HG02623 (cell line): Measurements from ENCODE around the gene ACTR3.
A peak's percentile ranks its signal among the peaks of the same experiment; 100 is the strongest.

Experiments
- ATAC-seq: cut with Tn5 transposase; IDR thresholded peaks from one replicate; pipeline ENCODE4 v1.9.1; 2021; ENCODE audit warnings: moderate library complexity; ENCODE audit not compliant: unreplicated experiment

Gene ACTR3

GRCh38 chr2:113963965-113964364, 74.1 kb downstream of the ACTR3 start:
- no peak for ATAC-seq

GRCh38 chr2:113964436-113964835, 74.5 kb downstream of the ACTR3 start:
- no peak for ATAC-seq

GRCh38 chr2:113965228-113965627, 75.3 kb downstream of the ACTR3 start:
- ATAC-seq: no peak

GRCh38 chr2:113965644-113966043, 75.8 kb downstream of the ACTR3 start:
- ATAC-seq: peak; percentile 76

GRCh38 chr2:113966171-113966570, 76.3 kb downstream of the ACTR3 start:
- ATAC-seq: no peak

GRCh38 chr2:113966832-113967231, 76.9 kb downstream of the ACTR3 start:
- ATAC-seq: peak; percentile 40

- no peak for ATAC-seq
Measured at GRCh38 chr2:113967272-113967671, 77.4 kb downstream of the ACTR3 start.

- ATAC-seq: no peak
Measured at GRCh38 chr2:113972766-113973165, 82.9 kb downstream of the ACTR3 start.

- no peak for ATAC-seq
Measured at GRCh38 chr2:113973810-113974209, 83.9 kb downstream of the ACTR3 start.

- no peak for ATAC-seq
Measured at GRCh38 chr2:113974727-113975126, 84.8 kb downstream of the ACTR3 start.

GRCh38 chr2:113976277-113976928, 86.5 kb downstream of the ACTR3 start:
- no peak for ATAC-seq

- no peak for ATAC-seq
Measured at GRCh38 chr2:113977060-113977659, 87.3 kb downstream of the ACTR3 start.

GRCh38 chr2:113977660-113978523, 88.0 kb downstream of the ACTR3 start:
- no peak for ATAC-seq

- ATAC-seq: no peak
Measured at GRCh38 chr2:113978524-113979190, 88.8 kb downstream of the ACTR3 start.

GRCh38 chr2:113979191-113980128, 89.6 kb downstream of the ACTR3 start:
- ATAC-seq: no peak

GRCh38 chr2:113980946-113981345, 91.1 kb downstream of the ACTR3 start:
- ATAC-seq: no peak

GRCh38 chr2:113981404-113982134, 91.7 kb downstream of the ACTR3 start:
- ATAC-seq: no peak

GRCh38 chr2:113985554-113986397, 95.9 kb downstream of the ACTR3 start:
- no peak for ATAC-seq
